BE2C (cell line): ENCODE measurements around the gene C8B.

Source experiments
- DNase-seq: peaks from one replicate; pipeline ENCODE4 v3.0.0-alpha.2; 2020
- H3K27me3 ChIP-seq: fragments of 250-450 bp; sonication (Bioruptor Pico); 2 replicates; pipeline ENCODE4 v1.5.1; 2020; ENCODE audit warnings: mild to moderate bottlenecking
- H3K36me3 ChIP-seq: fragments of 250-450 bp; sonication (Bioruptor Pico); 2 replicates; pipeline ENCODE4 v1.5.1; 2020; ENCODE audit warnings: mild to moderate bottlenecking
- H3K4me1 ChIP-seq: fragments of 250-450 bp; sonication (Bioruptor Pico); 2 replicates; pipeline ENCODE4 v1.5.1; 2020
- H3K4me3 ChIP-seq: 2 replicates; pipeline ENCODE4 v1.5.1; 2011; ENCODE audit warnings: low read depth, low read length
- H3K9me3 ChIP-seq: fragments of 250-450 bp; sonication (Bioruptor Pico); 2 replicates; pipeline ENCODE4 v1.5.1; 2020
- TF ChIP-seq, protein P1 (sequence below): IDR thresholded peaks from 2 replicates; pipeline ENCODE4 v1.5.1; 2012; ENCODE audit warnings: mild to moderate bottlenecking, low read depth, low read length

The C8B gene

GRCh38 chr1:56898879-56899278 is 66.9 kb downstream of the C8B start:
- H3K36me3 ChIP-seq: no peaks in the 10 kb centered on the region
- H3K4me3 ChIP-seq: no peak overlapping the region
- no peak for DNase-seq
- no peaks in the 10 kb centered on the region for H3K4me1 ChIP-seq
- no peaks in the 10 kb centered on the region for H3K27me3 ChIP-seq
- no peaks in the 10 kb centered on the region for H3K9me3 ChIP-seq
- TF ChIP-seq, protein P1, sequence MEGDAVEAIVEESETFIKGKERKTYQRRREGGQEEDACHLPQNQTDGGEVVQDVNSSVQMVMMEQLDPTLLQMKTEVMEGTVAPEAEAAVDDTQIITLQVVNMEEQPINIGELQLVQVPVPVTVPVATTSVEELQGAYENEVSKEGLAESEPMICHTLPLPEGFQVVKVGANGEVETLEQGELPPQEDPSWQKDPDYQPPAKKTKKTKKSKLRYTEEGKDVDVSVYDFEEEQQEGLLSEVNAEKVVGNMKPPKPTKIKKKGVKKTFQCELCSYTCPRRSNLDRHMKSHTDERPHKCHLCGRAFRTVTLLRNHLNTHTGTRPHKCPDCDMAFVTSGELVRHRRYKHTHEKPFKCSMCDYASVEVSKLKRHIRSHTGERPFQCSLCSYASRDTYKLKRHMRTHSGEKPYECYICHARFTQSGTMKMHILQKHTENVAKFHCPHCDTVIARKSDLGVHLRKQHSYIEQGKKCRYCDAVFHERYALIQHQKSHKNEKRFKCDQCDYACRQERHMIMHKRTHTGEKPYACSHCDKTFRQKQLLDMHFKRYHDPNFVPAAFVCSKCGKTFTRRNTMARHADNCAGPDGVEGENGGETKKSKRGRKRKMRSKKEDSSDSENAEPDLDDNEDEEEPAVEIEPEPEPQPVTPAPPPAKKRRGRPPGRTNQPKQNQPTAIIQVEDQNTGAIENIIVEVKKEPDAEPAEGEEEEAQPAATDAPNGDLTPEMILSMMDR: no peak

DNA sequence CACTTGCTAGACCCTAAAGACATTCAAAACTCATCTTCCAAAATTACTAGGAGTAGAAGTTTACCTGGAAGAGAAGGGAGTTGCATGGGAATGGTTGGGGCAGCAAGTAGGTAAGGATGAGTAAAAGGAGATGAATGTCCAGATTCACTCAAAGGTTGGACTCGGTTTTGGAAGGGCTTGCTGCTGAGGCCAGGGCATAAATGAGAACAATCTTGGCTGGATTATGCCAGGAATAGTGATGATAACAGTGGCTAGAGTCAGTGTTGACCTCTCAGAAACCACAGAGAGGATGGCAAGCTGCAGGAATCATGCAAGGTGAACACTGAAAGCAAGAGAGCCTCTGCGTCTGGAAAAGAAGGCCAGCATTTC is 67.8 kb downstream of the C8B start:
- H3K27me3 ChIP-seq: no peaks in the 10 kb centered on the region
- TF ChIP-seq, protein P1: no peak
- H3K9me3 ChIP-seq: no peaks in the 10 kb centered on the region
- H3K36me3 ChIP-seq: no peaks in the 10 kb centered on the region
- no peak overlapping the region for H3K4me3 ChIP-seq
- no peak for DNase-seq
- no peaks in the 10 kb centered on the region for H3K4me1 ChIP-seq

- no peaks in the 10 kb centered on the region for H3K9me3 ChIP-seq
- H3K4me3 ChIP-seq: no peak overlapping the region
- no peaks in the 10 kb centered on the region for H3K4me1 ChIP-seq
- no peaks in the 10 kb centered on the region for H3K27me3 ChIP-seq
- no peak for DNase-seq
- no peaks in the 10 kb centered on the region for H3K36me3 ChIP-seq
- TF ChIP-seq, protein P1: no peak
Measured at GRCh38 chr1:56897150-56898004, 68.4 kb downstream of the C8B start.

DNA sequence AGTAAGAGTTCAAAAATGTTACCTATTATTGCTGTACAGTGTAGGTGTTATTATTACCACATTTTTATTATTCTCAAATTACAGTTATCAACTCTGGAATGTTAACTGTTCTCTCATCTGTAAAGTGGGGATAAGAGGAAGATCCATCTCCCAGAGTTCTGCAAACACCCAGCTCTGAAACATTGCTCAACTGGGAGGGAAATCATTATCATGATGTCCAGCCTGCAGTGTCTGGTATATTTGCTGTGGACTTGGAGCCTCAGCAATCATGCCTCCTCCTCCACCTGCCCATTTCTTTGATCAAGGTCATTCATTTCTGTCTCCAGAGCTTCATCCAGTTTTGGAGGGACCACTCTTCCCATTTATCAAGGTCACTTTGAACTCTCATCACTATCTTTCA is 71.8 kb downstream of the C8B start:
- Histone ChIP-seq H3K9me3 (no peaks in the 10 kb centered on the region), H3K4me1 (no peaks in the 10 kb centered on the region), H3K27me3 (no peaks in the 10 kb centered on the region), H3K36me3 (no peaks in the 10 kb centered on the region), H3K4me3 (no peak overlapping the region)
- DNase-seq: no peak
- TF ChIP-seq, protein P1: no peak

GRCh38 chr1:56890229-56890628 is 75.6 kb downstream of the C8B start:
- Histone ChIP-seq H3K4me1 (no peaks in the 10 kb centered on the region), H3K9me3 (no peaks in the 10 kb centered on the region), H3K27me3 (no peaks in the 10 kb centered on the region), H3K36me3 (no peaks in the 10 kb centered on the region), H3K4me3 (no peak overlapping the region)
- DNase-seq: no peak
- TF ChIP-seq, protein P1: no peak

DNA sequence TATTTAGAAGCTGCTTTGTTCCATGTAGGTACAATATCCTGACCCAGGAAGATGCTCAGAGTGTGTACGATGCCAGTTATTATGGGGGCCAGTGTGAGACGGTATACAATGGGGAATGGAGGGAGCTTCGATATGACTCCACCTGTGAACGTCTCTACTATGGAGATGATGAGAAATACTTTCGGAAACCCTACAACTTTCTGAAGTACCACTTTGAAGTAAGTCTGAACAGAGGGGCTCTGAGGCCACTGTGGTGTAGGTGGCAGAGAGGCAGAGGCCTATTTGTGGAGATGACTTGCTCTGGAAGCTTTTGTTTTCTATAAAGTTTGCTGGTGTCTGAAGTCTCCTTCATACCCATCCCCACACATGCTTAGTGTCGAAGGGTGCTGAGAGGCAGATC is 84.4 kb downstream of the C8B start:
- Histone ChIP-seq H3K36me3 (no peaks in the 10 kb centered on the region), H3K4me3 (no peak overlapping the region), H3K9me3 (no peaks in the 10 kb centered on the region), H3K4me1 (no peaks in the 10 kb centered on the region), H3K27me3 (no peaks in the 10 kb centered on the region)
- TF ChIP-seq, protein P1: no peak
- no peak for DNase-seq
